HG03025 (cell line): Measurements from ENCODE around the gene GBP6.
A peak's percentile ranks its signal among the peaks of the same experiment; 100 is the strongest.
"Not testable (repeated sequence)": the region's sequence is repeated elsewhere in the genome, so short reads cannot be mapped to it uniquely, and the experiment has no call there.

Experiments used
- ATAC-seq: cut with Tn5 transposase; IDR thresholded peaks from one replicate; pipeline ENCODE4 v1.9.1; 2021; ENCODE audit warnings: mild to moderate bottlenecking, moderate library complexity; ENCODE audit not compliant: unreplicated experiment, low FRiP score

Gene GBP6

GRCh38 chr1:89363638-89364536 lies at the start of gene GBP6:
Gene GBP6, plus strand, starts transcription at chr1:89364059. Its CDS starts 4,493 bp downstream, at chr1:89368552.
- ATAC-seq: no peak

DNA sequence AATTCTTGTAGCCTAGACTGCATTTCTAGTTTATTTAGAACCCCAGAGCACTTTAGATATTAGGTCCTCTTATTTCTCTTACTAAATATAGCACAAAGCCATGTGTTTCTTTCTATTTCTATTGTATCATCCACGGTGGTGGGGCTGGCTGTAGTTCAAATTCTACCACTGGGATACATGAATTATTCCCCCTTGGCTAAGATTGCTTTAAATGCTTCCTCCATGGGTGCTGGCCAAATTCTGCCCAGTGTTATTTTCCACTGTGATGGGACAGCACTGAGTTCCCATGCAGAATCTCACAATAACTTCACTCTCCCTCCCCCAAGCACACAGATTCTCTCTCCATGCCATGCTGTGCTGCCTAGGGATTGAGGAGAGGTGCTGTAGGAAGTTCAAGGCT lies 41.5 kb upstream of the GBP6 start:
- ATAC-seq: no peak

DNA sequence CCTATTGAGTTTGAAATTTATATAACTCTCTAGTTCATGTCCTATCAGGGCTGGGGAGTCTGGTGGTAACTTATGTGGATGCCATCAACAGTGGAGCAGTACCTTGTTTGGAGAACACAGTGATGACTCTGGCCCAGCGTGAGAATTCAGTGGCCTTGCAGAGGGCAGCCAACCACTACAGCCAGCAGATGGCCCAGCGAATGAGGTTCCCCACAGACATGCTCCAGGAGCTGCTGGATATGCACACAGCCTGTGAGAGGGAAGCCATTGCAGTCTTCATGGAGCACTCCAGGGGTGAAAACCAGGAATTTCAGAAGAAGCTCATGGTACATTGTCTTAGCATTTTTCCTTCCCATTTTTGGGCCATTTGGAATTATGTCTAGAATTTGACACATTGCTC lies 32.0 kb upstream of the GBP6 start:
- ATAC-seq: no peak

DNA sequence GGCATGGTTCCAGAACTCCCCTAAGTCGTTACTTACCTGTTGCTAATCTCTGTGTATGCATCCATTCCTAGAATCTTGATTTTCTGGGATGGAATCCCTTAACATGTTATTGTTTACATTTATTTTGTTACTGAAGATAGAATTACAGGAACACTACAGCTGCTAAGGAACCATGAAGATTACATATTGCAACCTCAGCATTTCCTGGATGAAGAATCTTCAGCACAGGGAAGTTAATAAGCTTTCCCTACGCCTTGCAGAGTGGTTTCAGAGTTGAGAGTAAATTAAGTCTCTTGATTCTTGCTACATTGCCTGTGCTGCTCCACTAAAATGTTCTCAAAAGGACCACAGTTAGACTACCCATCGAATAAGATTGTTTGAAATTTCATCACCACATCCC lies 31.4 kb upstream of the GBP6 start:
- ATAC-seq: no peak

DNA sequence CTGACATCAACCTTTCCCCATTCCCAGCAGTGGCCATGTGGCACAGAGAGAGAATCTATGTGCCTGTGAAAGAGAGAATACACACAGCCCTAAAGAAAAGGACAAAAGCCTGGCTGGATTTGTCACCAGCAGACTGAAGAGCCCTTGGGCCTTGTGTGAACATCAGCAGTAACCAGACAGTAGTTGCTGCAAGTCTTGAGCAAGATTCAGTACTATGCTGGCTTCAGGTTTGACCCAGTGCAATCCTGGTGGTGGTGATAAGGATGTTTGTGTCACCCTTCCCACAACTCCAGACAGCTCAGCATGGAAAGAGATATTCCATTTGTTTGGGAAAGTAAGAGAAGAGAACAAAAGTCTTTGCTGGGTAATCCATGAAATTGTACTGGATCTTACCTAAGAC lies 28.4 kb upstream of the GBP6 start:
- ATAC-seq: no peak

DNA sequence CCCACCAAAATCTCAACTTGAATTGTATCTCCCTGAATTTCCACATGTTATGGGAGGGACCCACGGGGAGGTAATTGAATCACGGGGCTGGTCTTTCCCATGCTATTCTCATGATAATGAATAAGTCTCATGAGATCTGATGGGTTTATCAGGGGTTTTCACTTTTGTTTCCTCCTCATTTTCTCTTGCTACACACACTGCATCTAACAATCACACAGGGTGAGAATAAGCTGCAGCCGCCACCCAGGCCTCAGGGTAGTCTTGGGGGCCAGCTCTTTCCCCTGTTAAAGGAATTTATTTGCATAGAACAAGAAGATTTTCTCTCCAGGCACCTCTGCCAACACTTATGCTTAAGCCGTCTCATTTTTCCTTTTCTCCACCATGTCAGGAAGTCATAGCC lies 26.0 kb upstream of the GBP6 start:
- no peak for ATAC-seq

DNA sequence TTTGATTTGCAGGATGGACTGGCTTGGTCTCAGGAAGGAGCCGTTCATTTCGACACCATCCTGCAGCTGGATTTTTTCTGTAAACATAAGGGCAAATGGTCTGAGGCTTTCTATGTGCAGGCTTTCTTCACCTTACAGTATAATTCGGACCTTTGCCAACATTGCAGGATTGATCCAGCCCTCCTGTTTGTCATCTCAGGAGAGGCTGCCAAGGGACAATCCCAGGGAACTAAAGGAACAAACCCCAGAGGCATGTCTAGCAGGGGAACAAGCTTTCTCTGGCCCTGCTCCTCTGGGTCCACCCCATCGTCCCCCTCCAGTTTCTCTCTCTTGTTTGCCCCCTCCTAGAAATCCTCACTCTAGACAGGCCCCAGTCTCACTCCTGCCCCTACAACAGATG lies 24.8 kb upstream of the GBP6 start:
- ATAC-seq: no peak

GRCh38 chr1:89345479-89345878 lies 18.4 kb upstream of the GBP6 start:
- ATAC-seq: not testable (repeated sequence)

DNA sequence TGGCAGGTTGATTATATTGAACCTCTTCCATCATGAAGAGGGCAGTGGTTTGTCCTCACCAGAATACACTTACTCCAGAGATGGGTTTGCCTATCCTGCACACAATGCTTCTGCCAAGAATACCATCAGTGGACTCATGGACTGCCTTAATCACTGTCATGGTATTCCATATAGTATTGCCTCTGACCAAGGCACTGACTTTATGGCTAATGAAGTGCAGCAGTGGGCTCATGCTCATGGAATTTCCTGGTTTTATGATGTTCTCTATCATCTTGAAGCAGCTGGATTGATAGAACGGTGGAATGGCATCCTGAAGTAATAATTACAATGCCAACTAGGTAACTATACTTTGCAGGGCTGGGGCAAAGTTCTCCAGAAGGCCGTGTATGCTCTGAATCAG lies 16.6 kb upstream of the GBP6 start:
- no peak for ATAC-seq

- ATAC-seq: no peak
Measured at GRCh38 chr1:89350298-89350697, 13.6 kb upstream of the GBP6 start.

DNA sequence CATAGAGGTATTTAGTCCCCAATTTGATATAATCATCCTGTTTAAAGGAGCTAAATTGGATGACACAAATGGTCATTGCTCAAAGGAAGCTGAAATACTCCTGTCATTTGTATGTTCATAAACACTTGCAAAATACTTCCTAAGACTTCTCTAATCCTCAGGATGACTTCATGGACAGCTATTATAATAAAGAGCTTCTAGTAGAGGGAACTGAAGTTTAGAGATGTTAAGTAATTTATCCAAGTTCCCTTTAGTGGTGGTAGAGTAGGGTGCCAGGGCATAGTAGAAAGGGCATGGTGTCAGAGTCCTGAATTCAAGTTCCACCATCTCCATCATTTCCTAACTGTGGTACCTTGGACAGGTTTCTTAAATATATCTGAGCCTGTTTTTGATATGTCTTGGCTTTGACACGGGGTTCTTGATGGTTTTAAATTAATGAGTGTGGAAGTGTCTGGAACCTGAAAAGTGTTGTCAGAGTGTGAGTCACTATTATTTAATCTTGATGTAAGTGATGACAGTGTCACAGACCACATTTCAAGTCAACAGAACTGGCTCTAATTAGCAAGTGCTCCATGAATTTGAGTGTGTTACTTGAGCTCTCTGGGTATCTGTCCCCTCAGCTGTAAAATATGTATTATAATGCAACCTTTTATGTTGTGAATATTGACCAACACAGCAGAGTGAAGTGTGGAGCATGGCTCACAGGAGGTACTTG lies 12.1 kb upstream of the GBP6 start:
- ATAC-seq: no peak

DNA sequence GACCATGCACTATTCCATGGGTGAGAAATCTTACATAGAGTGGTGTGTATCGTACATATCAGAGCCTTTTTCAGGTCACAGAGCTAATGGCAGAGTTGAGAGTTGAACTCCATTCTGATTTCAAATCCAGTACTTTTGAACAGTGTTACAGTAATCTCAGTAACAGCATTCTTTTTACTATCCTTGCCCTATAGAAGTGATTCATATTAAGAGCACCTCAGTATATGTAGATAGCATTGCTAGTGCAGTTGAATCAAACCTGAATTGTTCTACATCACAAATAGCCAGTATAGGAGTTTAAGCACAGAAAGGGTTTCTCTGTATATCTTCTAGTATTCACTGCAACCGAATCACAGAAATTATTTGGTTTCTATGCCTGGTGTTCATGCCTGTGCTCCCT lies 11.4 kb upstream of the GBP6 start:
- no peak for ATAC-seq

DNA sequence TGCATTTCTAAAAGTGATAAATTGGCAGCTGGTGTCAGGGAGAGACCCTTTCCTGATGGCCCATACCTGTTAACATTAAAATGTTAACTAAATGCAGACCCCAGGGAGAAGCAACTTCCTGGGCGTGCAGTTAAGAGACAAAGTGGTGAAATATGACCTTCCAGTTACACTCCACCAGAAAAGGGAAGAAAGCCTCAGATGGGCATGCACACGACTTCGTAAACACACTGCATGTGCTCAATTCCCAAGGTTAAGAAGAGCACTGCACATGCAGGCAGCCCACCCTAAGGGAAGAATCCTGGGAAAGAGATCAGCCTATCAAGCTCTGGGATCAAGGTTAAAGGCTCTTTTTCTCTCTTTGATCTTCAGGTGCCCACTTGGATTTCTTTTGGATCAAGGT lies 9.7 kb upstream of the GBP6 start:
- no peak for ATAC-seq

GRCh38 chr1:89355056-89355455 lies 8.8 kb upstream of the GBP6 start:
- ATAC-seq: no peak

- no peak for ATAC-seq
Measured at GRCh38 chr1:89356658-89357400, 7.0 kb upstream of the GBP6 start.

- no peak for ATAC-seq
Measured at GRCh38 chr1:89358287-89358893, 5.5 kb upstream of the GBP6 start.

DNA sequence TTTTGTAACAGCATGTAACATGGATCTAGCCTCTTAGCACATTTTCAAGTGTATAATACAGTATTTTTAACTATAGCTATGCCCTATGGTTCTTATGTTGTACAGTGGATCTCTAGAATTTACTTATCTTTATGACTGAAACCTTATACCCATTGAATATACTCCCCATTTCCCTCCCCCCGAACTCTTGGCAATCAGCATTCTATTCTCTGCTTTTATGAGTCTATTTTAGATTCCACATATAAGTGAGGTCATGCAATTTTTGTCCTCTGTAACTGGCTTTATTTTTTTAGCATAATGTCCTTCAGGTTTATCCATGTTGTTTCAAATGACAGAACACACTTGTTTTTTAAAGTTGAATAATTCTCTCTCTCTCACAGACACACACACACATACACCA lies 3.1 kb upstream of the GBP6 start:
- ATAC-seq: no peak

- no peak for ATAC-seq
Measured at GRCh38 chr1:89361681-89362080, 2.2 kb upstream of the GBP6 start.

DNA sequence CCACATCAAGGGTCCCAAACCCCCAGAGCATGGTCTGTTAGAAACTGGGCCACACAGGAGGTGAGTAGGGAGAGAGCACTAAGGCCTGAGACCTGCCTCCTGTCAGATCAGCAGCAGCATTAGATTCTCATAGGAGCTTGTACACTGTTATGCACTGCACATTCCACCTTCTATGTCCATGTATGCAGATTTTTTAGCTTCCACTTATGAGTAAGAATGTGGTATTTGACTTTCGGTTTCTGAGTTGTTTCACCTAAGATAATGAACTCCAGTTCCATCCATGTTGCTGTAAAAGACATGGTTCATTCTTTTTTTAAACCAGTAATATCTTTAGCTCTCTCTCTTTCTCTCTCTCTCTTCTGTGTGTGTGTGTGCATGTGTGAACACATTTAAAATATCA lies 663 bp upstream of the GBP6 start:
- ATAC-seq: peak; percentile 70

DNA sequence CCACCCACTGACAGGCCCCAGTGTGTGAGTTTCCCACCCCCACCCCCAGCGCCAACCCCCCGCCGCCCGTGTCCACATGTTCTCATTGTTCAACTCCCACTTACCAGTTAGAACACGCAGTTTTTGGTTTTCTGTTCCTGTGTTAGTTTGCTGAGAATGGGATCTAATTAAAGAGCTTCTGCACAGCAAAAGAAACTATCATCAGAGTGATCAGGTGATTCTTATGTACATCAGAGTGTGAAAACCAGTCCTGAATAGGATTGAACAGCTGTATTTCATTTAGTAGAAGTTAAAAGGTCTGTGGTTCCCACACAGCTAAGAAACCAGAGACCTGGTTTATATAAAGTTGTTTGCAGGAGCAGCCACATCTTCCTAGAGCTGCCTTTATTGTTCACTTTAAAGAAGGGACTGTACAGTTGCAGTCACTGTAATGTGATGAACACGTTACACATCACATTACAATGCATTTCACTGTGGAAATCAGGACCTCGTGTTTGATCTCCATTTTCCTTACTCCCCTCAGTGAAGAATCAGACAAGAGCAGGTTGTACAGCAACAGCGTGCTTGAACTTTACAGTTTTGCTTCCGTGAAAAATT lies 1.2 kb downstream of the GBP6 start:
- ATAC-seq: no peak
